ENCODE results near the gene ALPK1. TPM values are rescaled to one million over a fixed set of nuclear protein-coding genes. Genes with fewer than 3 reads are reported as not detected.
"Not testable (repeated sequence)": the region's sequence is repeated elsewhere in the genome, so short reads cannot be mapped to it uniquely, and the experiment has no call there.

Gene ALPK1
- total RNA-seq, 2 donors from 2014 or later, result 61.6 to 64.7 TPM

- Mint-ChIP-seq H3K4me3 (no peak overlapping the region), H3K27ac (no peak overlapping the region), H3K36me3 (ENCODE audit: insufficient read depth in 2 of 2) (peaks cover 2 to 3% of the 10 kb centered on the region in 2 donors), H3K9me3 (no peaks in the 10 kb centered on the region), H3K4me1 (ENCODE audit: low read depth) (no peaks in the 10 kb centered on the region), H3K27me3 (ENCODE audit: low read depth) (no peaks in the 10 kb centered on the region)
- ATAC-seq (replicated peaks in 1 of 2), result no peak
- DNase-seq, result no peak
Observed at GRCh38 chr4:112423591-112423990, 126.4 kb downstream of the ALPK1 start.

DNA sequence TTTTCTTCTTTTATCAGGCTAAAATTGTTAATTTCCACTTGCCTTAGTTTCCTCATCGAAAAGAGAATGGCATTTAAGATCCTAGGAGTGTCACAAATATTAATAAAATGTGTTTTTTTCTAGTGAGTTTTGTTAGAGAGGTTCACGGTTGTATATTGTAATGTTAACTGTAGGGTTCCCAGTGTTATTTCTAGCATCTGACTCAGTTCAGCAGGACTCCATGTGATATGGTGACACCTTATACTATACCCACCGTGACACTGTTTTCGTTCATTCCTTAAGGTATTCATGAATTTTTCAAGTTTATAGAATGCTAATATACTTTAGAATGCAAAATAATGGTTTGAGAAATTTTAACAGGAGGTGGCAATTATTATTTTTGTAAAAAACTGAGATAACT is 128.7 kb downstream of the ALPK1 start:
- Mint-ChIP-seq H3K36me3 (ENCODE audit: insufficient read depth in 2 of 2) (peaks cover 2 to 3% of the 10 kb centered on the region in 2 donors), H3K27ac (no peak overlapping the region)

GRCh38 chr4:112426416-112426815 is 129.2 kb downstream of the ALPK1 start:
- Mint-ChIP-seq H3K27ac (no peak overlapping the region), H3K4me1 (ENCODE audit: low read depth) (no peaks in the 10 kb centered on the region), H3K36me3 (ENCODE audit: insufficient read depth in 2 of 2) (peaks cover 2 to 3% of the 10 kb centered on the region in 2 donors), H3K4me3 (no peak overlapping the region), H3K9me3 (no peaks in the 10 kb centered on the region), H3K27me3 (ENCODE audit: low read depth) (no peaks in the 10 kb centered on the region)
- no peak for ATAC-seq (replicated peaks in 1 of 2)
- no peak for DNase-seq

More for the DNA sequence above, 128.7 kb downstream of the ALPK1 start:
- H3K9me3 Mint-ChIP-seq, result no peaks in the 10 kb centered on the region
- H3K4me3 Mint-ChIP-seq, result no peak overlapping the region
- DNase-seq (no peak), ATAC-seq (replicated peaks in 1 of 2) (no peak)
- H3K27me3 Mint-ChIP-seq (ENCODE audit: low read depth), result no peaks in the 10 kb centered on the region
- H3K4me1 Mint-ChIP-seq (ENCODE audit: low read depth), result no peaks in the 10 kb centered on the region

DNA sequence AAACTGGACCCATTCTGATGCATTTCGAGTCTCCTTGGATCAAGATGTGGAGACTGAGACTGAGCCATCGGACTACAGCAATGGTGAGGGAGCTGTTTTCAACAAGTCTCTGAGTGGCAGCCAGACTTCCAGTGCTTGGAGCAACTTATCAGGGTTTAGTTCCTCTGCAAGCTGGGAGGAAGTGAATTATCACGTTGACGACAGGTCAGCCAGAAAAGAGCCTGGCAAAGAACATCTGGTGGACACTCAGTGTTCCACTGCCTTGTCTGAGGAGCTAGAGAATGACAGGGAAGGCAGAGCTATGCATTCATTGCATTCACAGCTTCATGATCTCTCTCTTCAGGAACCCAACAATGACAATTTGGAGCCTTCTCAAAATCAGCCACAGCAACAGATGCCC is 134.0 kb downstream of the ALPK1 start:
- Mint-ChIP-seq H3K36me3 (ENCODE audit: insufficient read depth in 2 of 2) (peaks cover 1 to 2% of the 10 kb centered on the region in 2 donors), H3K27me3 (ENCODE audit: low read depth) (no peaks in the 10 kb centered on the region), H3K4me1 (ENCODE audit: low read depth) (no peaks in the 10 kb centered on the region), H3K27ac (no peak overlapping the region), H3K4me3 (no peak overlapping the region), H3K9me3 (no peaks in the 10 kb centered on the region)
- no peak for ATAC-seq (replicated peaks in 1 of 2)
- DNase-seq, result no peak

- Mint-ChIP-seq H3K36me3 (ENCODE audit: insufficient read depth in 2 of 2) (peaks cover 9 to 21% of the 10 kb centered on the region in 2 donors), H3K4me3 (no peak overlapping the region), H3K27ac (no peak overlapping the region), H3K27me3 (ENCODE audit: low read depth) (no peaks in the 10 kb centered on the region), H3K9me3 (peaks cover 0 to 1% of the 10 kb centered on the region in 2 donors), H3K4me1 (ENCODE audit: low read depth) (no peaks in the 10 kb centered on the region)
- DNase-seq (no peak), ATAC-seq (replicated peaks in 1 of 2) (no peak)
Observed at GRCh38 chr4:112436987-112437386, 139.8 kb downstream of the ALPK1 start.

- H3K27ac Mint-ChIP-seq; H3K4me3 Mint-ChIP-seq; ATAC-seq (replicated peaks in 1 of 2); H3K27me3 Mint-ChIP-seq (ENCODE audit: low read depth); DNase-seq; H3K4me1 Mint-ChIP-seq (ENCODE audit: low read depth): not testable (repeated sequence)
- Mint-ChIP-seq H3K36me3 (ENCODE audit: insufficient read depth in 2 of 2) (peaks cover 21 to 34% of the 10 kb centered on the region in 2 donors), H3K9me3 (peaks cover 10 to 11% of the 10 kb centered on the region in 2 donors)
Observed at GRCh38 chr4:112442226-112442625, 145.1 kb downstream of the ALPK1 start.

DNA sequence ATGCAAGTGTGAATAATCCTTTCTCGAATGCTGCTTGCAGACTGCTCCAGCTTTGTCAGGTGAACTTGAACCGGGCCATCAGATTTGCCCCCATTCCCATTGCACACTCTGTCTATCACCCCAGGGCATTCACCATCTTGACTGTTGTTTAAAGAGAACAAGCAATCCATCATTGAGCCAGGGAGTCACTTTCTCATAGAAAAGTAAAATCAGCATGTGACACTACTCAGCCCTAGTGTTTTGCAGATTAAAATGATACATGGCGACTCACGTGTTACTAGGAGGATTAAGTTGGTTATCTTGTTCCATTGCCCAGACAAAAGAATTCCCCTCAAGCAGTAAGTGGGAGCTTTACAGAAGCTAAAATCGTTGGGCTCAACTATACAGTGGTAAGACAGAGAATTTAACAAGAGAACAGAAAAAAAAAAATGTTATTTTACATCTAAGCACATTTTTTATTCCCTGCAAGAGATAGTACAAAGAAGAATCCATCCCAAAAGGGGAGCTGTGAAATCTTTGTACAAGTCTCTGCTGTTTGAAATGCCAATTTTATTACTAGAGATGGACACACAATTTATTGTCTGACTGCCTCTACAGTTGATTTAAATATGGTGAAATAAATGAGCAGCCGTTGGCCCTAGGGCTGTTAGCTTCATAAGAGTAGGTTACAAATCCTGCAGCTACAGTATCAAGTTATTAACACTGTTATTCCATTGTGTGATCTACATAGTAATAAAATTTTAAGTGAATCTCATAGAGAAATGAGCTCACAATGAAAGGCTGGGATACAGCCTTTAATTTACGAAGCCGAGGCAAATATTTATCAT is 151.3 kb downstream of the ALPK1 start:
- Mint-ChIP-seq H3K27me3 (ENCODE audit: low read depth) (no peaks in the 10 kb centered on the region), H3K27ac (no peak overlapping the region), H3K4me1 (ENCODE audit: low read depth) (no peaks in the 10 kb centered on the region), H3K9me3 (peaks cover 6 to 11% of the 10 kb centered on the region in 2 donors), H3K36me3 (ENCODE audit: insufficient read depth in 2 of 2) (peaks cover 7 to 10% of the 10 kb centered on the region in 2 donors), H3K4me3 (no peak overlapping the region)
- DNase-seq (no peak), ATAC-seq (replicated peaks in 1 of 2) (no peak)

DNA sequence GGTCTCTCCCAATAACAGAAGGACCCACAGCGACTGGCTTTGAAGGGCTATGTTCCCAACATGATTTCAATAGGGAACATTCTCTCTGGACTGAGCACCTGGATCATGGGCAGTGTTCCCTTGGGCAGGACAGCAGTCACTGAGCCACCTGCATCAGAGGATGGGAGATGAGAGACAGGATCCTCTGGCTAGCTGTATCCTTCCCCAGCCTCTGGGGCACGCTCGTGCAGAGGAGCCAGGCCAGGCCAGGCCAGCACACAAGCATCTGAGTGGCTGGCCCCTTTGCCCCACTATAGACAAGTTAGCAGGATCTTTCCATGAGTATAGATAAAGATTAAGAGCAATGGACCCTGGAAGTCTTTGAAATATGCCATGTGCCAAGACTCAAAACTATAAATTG is 152.5 kb downstream of the ALPK1 start:
- Mint-ChIP-seq H3K9me3 (peaks cover 3 to 6% of the 10 kb centered on the region in 2 donors), H3K4me1 (ENCODE audit: low read depth) (no peaks in the 10 kb centered on the region), H3K27ac (no peak overlapping the region), H3K36me3 (ENCODE audit: insufficient read depth in 2 of 2) (peaks cover 5 to 6% of the 10 kb centered on the region in 2 donors), H3K4me3 (no peak overlapping the region), H3K27me3 (ENCODE audit: low read depth) (no peaks in the 10 kb centered on the region)
- ATAC-seq (replicated peaks in 1 of 2) (no peak), DNase-seq (no peak)

DNA sequence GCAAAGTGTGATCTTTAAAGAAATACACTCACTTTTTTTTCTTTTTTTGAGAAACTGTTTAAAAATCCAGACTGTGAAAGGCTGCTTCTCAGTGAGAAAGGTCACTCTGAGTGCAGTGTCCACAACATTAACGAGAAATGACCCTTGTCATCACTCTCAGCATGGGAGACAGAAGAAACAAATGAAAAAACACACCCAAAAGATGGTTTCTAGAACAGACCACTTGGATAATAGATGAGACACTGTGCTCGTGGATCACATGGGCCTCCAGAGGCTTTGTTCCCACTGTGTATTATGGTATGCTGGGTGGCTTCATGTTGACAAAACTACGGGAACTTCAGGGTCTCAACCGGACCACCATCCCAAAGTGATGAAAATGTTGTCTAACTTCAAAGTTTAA is 153.9 kb downstream of the ALPK1 start:
- ATAC-seq (replicated peaks in 1 of 2), result no peak
- no peaks in the 10 kb centered on the region for H3K27me3 Mint-ChIP-seq (ENCODE audit: low read depth)
- no peaks in the 10 kb centered on the region for H3K9me3 Mint-ChIP-seq
- H3K4me3 Mint-ChIP-seq, result no peak overlapping the region
- no peak overlapping the region for H3K27ac Mint-ChIP-seq
- no peaks in the 10 kb centered on the region for H3K4me1 Mint-ChIP-seq (ENCODE audit: low read depth)
- DNase-seq, result no peak
- H3K36me3 Mint-ChIP-seq (ENCODE audit: insufficient read depth in 2 of 2), result no peaks in the 10 kb centered on the region

DNA sequence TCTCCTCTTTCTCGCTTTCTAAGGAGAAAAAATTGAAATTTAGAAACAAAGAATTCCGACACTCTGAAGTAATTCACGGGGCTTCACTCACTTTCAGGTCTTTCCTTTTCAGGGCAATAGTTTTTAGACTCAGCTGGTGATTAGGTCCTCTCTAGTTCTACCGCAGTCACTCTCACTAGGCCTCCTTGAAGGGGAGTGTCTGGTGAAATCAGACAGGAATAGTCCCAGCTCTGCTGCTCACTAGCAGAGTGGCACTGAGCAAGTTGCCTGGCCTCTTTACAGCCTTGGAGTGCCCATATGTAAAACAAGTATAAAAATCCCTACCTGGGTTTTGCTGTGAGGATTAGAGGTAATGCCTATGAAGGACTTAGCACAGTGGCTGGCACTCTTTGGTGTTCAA is 154.7 kb downstream of the ALPK1 start:
- H3K36me3 Mint-ChIP-seq (ENCODE audit: insufficient read depth in 2 of 2), result no peaks in the 10 kb centered on the region
- ATAC-seq (replicated peaks in 1 of 2), result no peak
- peaks cover under 1% of the 10 kb centered on the region for H3K27me3 Mint-ChIP-seq (ENCODE audit: low read depth)
- H3K4me3 Mint-ChIP-seq, result no peak overlapping the region
- H3K27ac Mint-ChIP-seq, result no peak overlapping the region
- H3K4me1 Mint-ChIP-seq (ENCODE audit: low read depth), result no peaks in the 10 kb centered on the region
- DNase-seq, result no peak
- H3K9me3 Mint-ChIP-seq, result peaks cover 0 to 3% of the 10 kb centered on the region in 2 donors

GRCh38 chr4:112453321-112453720 is 156.2 kb downstream of the ALPK1 start:
- no peak overlapping the region for H3K27ac Mint-ChIP-seq
- H3K27me3 Mint-ChIP-seq (ENCODE audit: low read depth), result peaks cover 12% of the 10 kb centered on the region
- H3K4me3 Mint-ChIP-seq, result no peak overlapping the region
- H3K4me1 Mint-ChIP-seq (ENCODE audit: low read depth), result no peaks in the 10 kb centered on the region
- peaks cover 3 to 6% of the 10 kb centered on the region in 2 donors for H3K9me3 Mint-ChIP-seq
- DNase-seq (no peak), ATAC-seq (replicated peaks in 1 of 2) (no peak)
- peaks cover 0 to 2% of the 10 kb centered on the region in 2 donors for H3K36me3 Mint-ChIP-seq (ENCODE audit: insufficient read depth in 2 of 2)

DNA sequence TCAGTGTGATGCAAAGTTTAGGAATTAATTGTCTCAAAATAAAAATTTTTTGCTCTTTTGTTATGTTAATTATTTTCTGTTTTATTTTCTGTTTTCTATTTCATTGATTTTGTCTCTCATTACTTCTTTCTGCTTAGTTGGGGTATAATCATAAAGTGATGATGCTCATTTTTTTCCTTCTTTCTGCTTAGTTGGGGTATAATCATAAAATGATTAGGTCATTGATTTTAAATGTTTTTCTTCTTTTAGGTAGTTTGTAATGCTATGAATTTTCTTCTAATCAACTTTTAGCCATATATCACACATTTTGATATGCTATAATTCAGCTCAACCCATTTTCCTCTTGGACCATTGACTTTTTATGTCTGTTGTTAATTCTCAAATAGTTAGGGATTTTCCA is 175.1 kb downstream of the ALPK1 start:
- Mint-ChIP-seq H3K4me3 (no peak overlapping the region), H3K27ac (no peak overlapping the region), H3K36me3 (ENCODE audit: insufficient read depth in 2 of 2) (no peaks in the 10 kb centered on the region), H3K27me3 (ENCODE audit: low read depth) (peaks cover 16% of the 10 kb centered on the region), H3K4me1 (ENCODE audit: low read depth) (no peaks in the 10 kb centered on the region), H3K9me3 (no peaks in the 10 kb centered on the region)
- ATAC-seq (replicated peaks in 1 of 2) (no peak), DNase-seq (no peak)

GRCh38 chr4:112473985-112474384 is 176.8 kb downstream of the ALPK1 start:
- DNase-seq (no peak), ATAC-seq (replicated peaks in 1 of 2) (no peak)
- Mint-ChIP-seq H3K4me1 (ENCODE audit: low read depth) (no peaks in the 10 kb centered on the region), H3K9me3 (peaks cover 0 to 4% of the 10 kb centered on the region in 2 donors), H3K27me3 (ENCODE audit: low read depth) (peaks cover 27% of the 10 kb centered on the region), H3K36me3 (ENCODE audit: insufficient read depth in 2 of 2) (peaks cover 0 to 1% of the 10 kb centered on the region in 2 donors), H3K4me3 (no peak overlapping the region), H3K27ac (no peak overlapping the region)

DNA sequence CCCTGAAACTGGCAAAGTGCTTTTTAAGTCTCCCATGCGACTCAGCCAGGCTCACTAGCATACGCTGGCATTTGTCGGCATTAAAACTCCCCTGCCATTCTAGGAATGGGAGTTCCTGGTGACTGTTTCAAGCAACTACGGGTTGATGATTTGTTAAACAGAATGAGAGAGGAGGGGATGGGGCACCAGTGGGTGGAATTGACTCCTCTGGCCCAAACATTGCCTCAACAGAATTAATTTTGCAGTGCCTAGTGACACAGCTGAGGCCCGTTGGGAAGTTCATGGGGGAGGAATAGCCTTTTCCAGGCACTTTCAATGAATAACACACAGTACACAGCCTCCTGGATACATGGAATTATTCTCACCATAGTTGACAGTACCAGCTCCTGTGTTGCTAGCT is 188.8 kb downstream of the ALPK1 start:
- Mint-ChIP-seq H3K9me3 (peaks cover 6 to 16% of the 10 kb centered on the region in 2 donors), H3K36me3 (ENCODE audit: insufficient read depth in 2 of 2) (peaks cover 6 to 15% of the 10 kb centered on the region in 2 donors), H3K4me3 (no peak overlapping the region), H3K27me3 (ENCODE audit: low read depth) (peaks cover 10% of the 10 kb centered on the region), H3K4me1 (ENCODE audit: low read depth) (no peaks in the 10 kb centered on the region), H3K27ac (no peak overlapping the region)
- ATAC-seq (replicated peaks in 1 of 2), result no peak
- no peak for DNase-seq

Measured in activated T-cell treated with anti-CD3 and anti-CD28 coated beads, Interleukin-2, amount 50 U/mL, for 72 hours (primary cell).